ENCODE data around the gene RUNDC3A.

RUNDC3A gene

GRCh38 chr17:44307387-44308186 lies 814 bp upstream of the RUNDC3A start:
- peaks cover 79% of the 10 kb centered on the region for H3K27me3 Mint-ChIP-seq
- H3K9me3 Mint-ChIP-seq = no peaks in the 10 kb centered on the region
- H3K4me3 Mint-ChIP-seq = no peak overlapping the region
- intact Hi-C loops (cut with micrococcal nuclease) = no loop called here
- H3K36me3 Mint-ChIP-seq (ENCODE audit: low read depth) = no peaks in the 10 kb centered on the region
- H3K27ac Mint-ChIP-seq = no peak overlapping the region
- H3K4me1 Mint-ChIP-seq (ENCODE audit: low read depth) = peaks cover 20% of the 10 kb centered on the region

- H3K36me3 Mint-ChIP-seq (ENCODE audit: low read depth) = no peaks in the 10 kb centered on the region
- H3K27me3 Mint-ChIP-seq = peaks cover 82% of the 10 kb centered on the region
- no peak overlapping the region for H3K27ac Mint-ChIP-seq
- H3K9me3 Mint-ChIP-seq = no peaks in the 10 kb centered on the region
- H3K4me3 Mint-ChIP-seq = peak overlapping the region; percentile 44
- peaks cover 20% of the 10 kb centered on the region for H3K4me1 Mint-ChIP-seq (ENCODE audit: low read depth)
- intact Hi-C loops (cut with micrococcal nuclease) = no loop called here
Observed at GRCh38 chr17:44308865-44309264, 464 bp downstream of the RUNDC3A start.

- Mint-ChIP-seq H3K4me3 (no peak overlapping the region), H3K27ac (no peak overlapping the region), H3K4me1 (ENCODE audit: low read depth) (peaks cover 20% of the 10 kb centered on the region), H3K36me3 (ENCODE audit: low read depth) (no peaks in the 10 kb centered on the region), H3K27me3 (peaks cover 84% of the 10 kb centered on the region), H3K9me3 (no peaks in the 10 kb centered on the region)
- intact Hi-C loops (cut with micrococcal nuclease) = no loop called here
Observed at GRCh38 chr17:44309472-44309871, 1.1 kb downstream of the RUNDC3A start.

GRCh38 chr17:44310188-44310587 lies 1.8 kb downstream of the RUNDC3A start:
- Mint-ChIP-seq H3K4me1 (ENCODE audit: low read depth) (peaks cover 20% of the 10 kb centered on the region), H3K27me3 (peaks cover 86% of the 10 kb centered on the region), H3K36me3 (ENCODE audit: low read depth) (no peaks in the 10 kb centered on the region), H3K9me3 (no peaks in the 10 kb centered on the region), H3K27ac (no peak overlapping the region), H3K4me3 (no peak overlapping the region)
- intact Hi-C loops (cut with micrococcal nuclease) = no loop called here

GRCh38 chr17:44310609-44311376 lies 2.4 kb downstream of the RUNDC3A start:
- Mint-ChIP-seq H3K4me3 (no peak overlapping the region), H3K36me3 (ENCODE audit: low read depth) (no peaks in the 10 kb centered on the region), H3K27me3 (peaks cover 86% of the 10 kb centered on the region), H3K27ac (no peak overlapping the region), H3K4me1 (ENCODE audit: low read depth) (peaks cover 24% of the 10 kb centered on the region), H3K9me3 (no peaks in the 10 kb centered on the region)
- intact Hi-C loops (cut with micrococcal nuclease) = no loop called here

- Mint-ChIP-seq H3K36me3 (ENCODE audit: low read depth) (no peaks in the 10 kb centered on the region), H3K27ac (no peak overlapping the region), H3K4me3 (no peak overlapping the region), H3K4me1 (ENCODE audit: low read depth) (peaks cover 31% of the 10 kb centered on the region), H3K9me3 (no peaks in the 10 kb centered on the region), H3K27me3 (peaks cover 86% of the 10 kb centered on the region)
- intact Hi-C loops (cut with micrococcal nuclease) = no loop called here
Observed at GRCh38 chr17:44311562-44312181, 3.3 kb downstream of the RUNDC3A start.

- H3K9me3 Mint-ChIP-seq = no peaks in the 10 kb centered on the region
- intact Hi-C loops (cut with micrococcal nuclease) = no loop called here
- H3K4me3 Mint-ChIP-seq = no peak overlapping the region
- no peaks in the 10 kb centered on the region for H3K36me3 Mint-ChIP-seq (ENCODE audit: low read depth)
- H3K27me3 Mint-ChIP-seq = peaks cover 86% of the 10 kb centered on the region
- no peak overlapping the region for H3K27ac Mint-ChIP-seq
- peaks cover 31% of the 10 kb centered on the region for H3K4me1 Mint-ChIP-seq (ENCODE audit: low read depth)
Observed at GRCh38 chr17:44312396-44313104, 4.1 kb downstream of the RUNDC3A start.

GRCh38 chr17:44314031-44314430 lies 5.6 kb downstream of the RUNDC3A start:
- H3K27me3 Mint-ChIP-seq = peaks cover 89% of the 10 kb centered on the region
- peaks cover 21% of the 10 kb centered on the region for H3K4me1 Mint-ChIP-seq (ENCODE audit: low read depth)
- H3K36me3 Mint-ChIP-seq (ENCODE audit: low read depth) = peaks cover 2% of the 10 kb centered on the region

GRCh38 chr17:44314524-44314868 lies 6.1 kb downstream of the RUNDC3A start:
- Mint-ChIP-seq H3K4me1 (ENCODE audit: low read depth) (peaks cover 17% of the 10 kb centered on the region), H3K4me3 (no peak overlapping the region), H3K36me3 (ENCODE audit: low read depth) (peaks cover 6% of the 10 kb centered on the region), H3K27me3 (peaks cover 87% of the 10 kb centered on the region), H3K27ac (no peak overlapping the region), H3K9me3 (no peaks in the 10 kb centered on the region)
- intact Hi-C loops (cut with micrococcal nuclease) = no loop called here

More at GRCh38 chr17:44314031-44314430, 5.6 kb downstream of the RUNDC3A start:
- H3K4me3 Mint-ChIP-seq = no peak overlapping the region
- H3K9me3 Mint-ChIP-seq = no peaks in the 10 kb centered on the region
- no peak overlapping the region for H3K27ac Mint-ChIP-seq
- intact Hi-C loops (cut with micrococcal nuclease) = no loop called here

GRCh38 chr17:44314869-44315661 lies 6.7 kb downstream of the RUNDC3A start:
- intact Hi-C loops (cut with micrococcal nuclease) = no loop called here
- Mint-ChIP-seq H3K4me1 (ENCODE audit: low read depth) (peaks cover 11% of the 10 kb centered on the region), H3K27me3 (peaks cover 81% of the 10 kb centered on the region), H3K36me3 (ENCODE audit: low read depth) (peaks cover 12% of the 10 kb centered on the region), H3K9me3 (no peaks in the 10 kb centered on the region), H3K27ac (no peak overlapping the region), H3K4me3 (peak overlapping the region; percentile 18)

- peaks cover 11% of the 10 kb centered on the region for H3K4me1 Mint-ChIP-seq (ENCODE audit: low read depth)
- peaks cover 73% of the 10 kb centered on the region for H3K27me3 Mint-ChIP-seq
- H3K36me3 Mint-ChIP-seq (ENCODE audit: low read depth) = peaks cover 22% of the 10 kb centered on the region
- no peaks in the 10 kb centered on the region for H3K9me3 Mint-ChIP-seq
- H3K27ac Mint-ChIP-seq = no peak overlapping the region
- H3K4me3 Mint-ChIP-seq = peak overlapping the region; percentile 21
- intact Hi-C loops (cut with micrococcal nuclease) = no loop called here
Observed at GRCh38 chr17:44315760-44316731, 7.6 kb downstream of the RUNDC3A start.

GRCh38 chr17:44317545-44317944 lies 9.1 kb downstream of the RUNDC3A start:
- intact Hi-C loops (cut with micrococcal nuclease) = no loop called here
- no peak overlapping the region for H3K27ac Mint-ChIP-seq
- H3K9me3 Mint-ChIP-seq = no peaks in the 10 kb centered on the region
- H3K27me3 Mint-ChIP-seq = peaks cover 64% of the 10 kb centered on the region
- peaks cover 11% of the 10 kb centered on the region for H3K4me1 Mint-ChIP-seq (ENCODE audit: low read depth)
- H3K36me3 Mint-ChIP-seq (ENCODE audit: low read depth) = peaks cover 37% of the 10 kb centered on the region
- H3K4me3 Mint-ChIP-seq = no peak overlapping the region
